Mesothelial cell of epicardium (in vitro differentiated cells): ENCODE results near the gene RNF223. TPM values are rescaled to one million over a fixed set of nuclear protein-coding genes. Genes with fewer than 3 reads are reported as not detected.

Experiments used
- DNase-seq, 2 experiments: peaks; one replicate each; pipeline ENCODE4 v3.0.0; 2021; ENCODE audit warnings: low spot score in 2 of 2; ENCODE audit not compliant: unreplicated experiment in 2 of 2
- H3K27ac Mint-ChIP-seq: 2 replicates; pipeline ENCODE4 v1.8.0; 2021; ENCODE audit warnings: mixed read lengths
- H3K27me3 Mint-ChIP-seq: 2 replicates; pipeline ENCODE4 v1.8.0; 2021; ENCODE audit warnings: low read depth, mixed read lengths
- H3K36me3 Mint-ChIP-seq: 2 replicates; pipeline ENCODE4 v1.8.0; 2021; ENCODE audit warnings: mixed read lengths
- H3K4me1 Mint-ChIP-seq: 2 replicates; pipeline ENCODE4 v1.8.0; 2021; ENCODE audit warnings: mixed read lengths
- H3K4me3 Mint-ChIP-seq: 2 replicates; pipeline ENCODE4 v1.8.0; 2021; ENCODE audit warnings: mild to moderate bottlenecking, moderate library complexity, mixed read lengths
- H3K9me3 Mint-ChIP-seq: 2 replicates; pipeline ENCODE4 v1.8.0; 2021; ENCODE audit warnings: mixed read lengths
- CTCF ChIP-seq: fragments of 200-600 bp; sonication (generic); IDR thresholded peaks from one replicate; pipeline ENCODE4 v1.5.0; 2021; ENCODE audit warnings: antibody characterized with exemption; ENCODE audit not compliant: unreplicated experiment
- total RNA-seq: library from RNA; stranded (reverse); gene quantifications from 3 replicates; pipeline ENCODE4 v1.2.1, GENCODE V29; 2021

The RNF223 gene
- total RNA-seq, 1 donor from 2014 or later: 0.27 TPM

- Mint-ChIP-seq H3K9me3 (no peaks in the 10 kb centered on the region), H3K4me3 (no peak overlapping the region), H3K4me1 (no peaks in the 10 kb centered on the region), H3K27me3 (peaks cover 15% of the 10 kb centered on the region), H3K27ac (no peak overlapping the region), H3K36me3 (no peaks in the 10 kb centered on the region)
- DNase-seq: no peak
- TF ChIP-seq CTCF: no peak
Measured at GRCh38 chr1:1072299-1072848, 1.7 kb downstream of the RNF223 start.

GRCh38 chr1:1071486-1072298 is 2.4 kb downstream of the RNF223 start:
- no peak for DNase-seq
- H3K27ac Mint-ChIP-seq: no peak overlapping the region
- no peak overlapping the region for H3K4me3 Mint-ChIP-seq
- H3K9me3 Mint-ChIP-seq: no peaks in the 10 kb centered on the region
- H3K27me3 Mint-ChIP-seq: peaks cover 15% of the 10 kb centered on the region
- TF ChIP-seq CTCF: no peak
- H3K36me3 Mint-ChIP-seq: no peaks in the 10 kb centered on the region
- no peaks in the 10 kb centered on the region for H3K4me1 Mint-ChIP-seq

GRCh38 chr1:1069711-1070676 is 4.1 kb downstream of the RNF223 start:
- no peak for DNase-seq
- no peaks in the 10 kb centered on the region for H3K4me1 Mint-ChIP-seq
- no peak for TF ChIP-seq CTCF
- H3K9me3 Mint-ChIP-seq: no peaks in the 10 kb centered on the region
- no peaks in the 10 kb centered on the region for H3K36me3 Mint-ChIP-seq
- peaks cover 21% of the 10 kb centered on the region for H3K27me3 Mint-ChIP-seq
- H3K4me3 Mint-ChIP-seq: peak overlapping the region; percentile 43
- no peak overlapping the region for H3K27ac Mint-ChIP-seq

GRCh38 chr1:1069056-1069710 is 4.9 kb downstream of the RNF223 start:
- Mint-ChIP-seq H3K36me3 (no peaks in the 10 kb centered on the region), H3K4me3 (peak overlapping the region; percentile 69), H3K4me1 (no peaks in the 10 kb centered on the region), H3K9me3 (no peaks in the 10 kb centered on the region), H3K27me3 (peaks cover 19% of the 10 kb centered on the region), H3K27ac (no peak overlapping the region)
- no peak for TF ChIP-seq CTCF
- peak; percentile 87 to 96 for DNase-seq

GRCh38 chr1:1068517-1069055 is 5.5 kb downstream of the RNF223 start:
- DNase-seq: no peak
- Mint-ChIP-seq H3K36me3 (no peaks in the 10 kb centered on the region), H3K27me3 (peaks cover 23% of the 10 kb centered on the region), H3K9me3 (no peaks in the 10 kb centered on the region), H3K27ac (no peak overlapping the region), H3K4me3 (peak overlapping the region; percentile 57), H3K4me1 (no peaks in the 10 kb centered on the region)
- TF ChIP-seq CTCF: no peak
